ENCODE results near the gene CDCP1. TPM values are rescaled to one million over a fixed set of nuclear protein-coding genes. Genes with fewer than 3 reads are reported as not detected.

The CDCP1 gene
- total RNA-seq, 1 donor from 2014 or later = 0.71 TPM

DNA sequence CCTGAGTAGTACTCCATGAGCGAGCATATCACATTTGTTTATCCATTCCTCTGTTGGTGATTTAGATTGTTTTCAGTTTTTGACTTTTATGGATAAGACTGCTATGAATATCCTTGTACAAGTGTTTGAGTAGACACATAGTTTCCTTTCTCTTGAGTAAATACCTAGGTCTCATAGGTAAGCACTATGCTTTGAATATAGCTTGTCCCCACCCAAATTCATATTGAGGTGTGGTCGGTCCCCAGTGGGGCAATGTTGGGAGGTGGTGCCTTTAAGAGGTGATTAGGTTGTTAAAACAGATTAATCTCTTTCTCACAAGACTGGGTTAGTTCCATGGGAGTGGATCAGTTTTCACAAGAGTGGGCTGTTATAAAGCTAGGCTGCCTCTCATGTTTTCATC is 42.8 kb downstream of the CDCP1 start:
- H3K27ac Mint-ChIP-seq (ENCODE audit: unreplicated experiment) = no peak overlapping the region
- no peaks in the 10 kb centered on the region for H3K9me3 Mint-ChIP-seq (ENCODE audit: unreplicated experiment)

GRCh38 chr3:45100981-45101407 is 45.2 kb downstream of the CDCP1 start:
- no peak overlapping the region for H3K4me3 Mint-ChIP-seq (ENCODE audit: unreplicated experiment)
- TF ChIP-seq CTCF (IDR thresholded peaks at IDR 0.05; ENCODE audit: partially characterized antibody, unreplicated experiment) = no peak
- H3K4me1 Mint-ChIP-seq (ENCODE audit: low read depth, unreplicated experiment) = no peaks in the 10 kb centered on the region
- H3K27ac Mint-ChIP-seq (ENCODE audit: unreplicated experiment) = no peak overlapping the region
- H3K27me3 Mint-ChIP-seq (ENCODE audit: unreplicated experiment) = no peaks in the 10 kb centered on the region
- no peaks in the 10 kb centered on the region for H3K36me3 Mint-ChIP-seq (ENCODE audit: unreplicated experiment)
- DNase-seq = no peak
- H3K9me3 Mint-ChIP-seq (ENCODE audit: unreplicated experiment) = no peaks in the 10 kb centered on the region

More for the DNA sequence above, 42.8 kb downstream of the CDCP1 start:
- no peaks in the 10 kb centered on the region for H3K27me3 Mint-ChIP-seq (ENCODE audit: unreplicated experiment)
- no peaks in the 10 kb centered on the region for H3K4me1 Mint-ChIP-seq (ENCODE audit: low read depth, unreplicated experiment)
- no peak overlapping the region for H3K4me3 Mint-ChIP-seq (ENCODE audit: unreplicated experiment)
- peaks cover 4% of the 10 kb centered on the region for H3K36me3 Mint-ChIP-seq (ENCODE audit: unreplicated experiment)
- no peak for DNase-seq
- TF ChIP-seq CTCF (IDR thresholded peaks at IDR 0.05; ENCODE audit: partially characterized antibody, unreplicated experiment) = no peak

DNA sequence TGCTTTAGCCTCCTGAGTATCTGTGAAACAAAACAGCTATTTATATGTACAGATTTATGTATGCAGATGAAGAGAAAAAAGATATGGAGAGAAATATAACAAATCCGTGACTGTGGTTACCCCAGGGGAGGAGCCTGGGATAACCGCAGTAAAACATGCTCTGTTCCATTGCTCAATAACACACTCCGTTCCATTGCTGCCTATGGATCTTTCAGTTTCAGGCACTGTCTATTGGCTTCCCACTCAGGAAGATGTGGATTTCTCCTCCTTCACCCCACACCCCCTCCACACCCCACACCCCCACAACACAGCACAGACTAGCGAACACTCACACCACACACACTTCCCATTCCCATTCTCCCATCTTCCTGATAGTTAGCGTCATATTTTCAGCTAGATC is 47.9 kb downstream of the CDCP1 start:
- Mint-ChIP-seq H3K27me3 (ENCODE audit: unreplicated experiment) (no peaks in the 10 kb centered on the region), H3K4me1 (ENCODE audit: low read depth, unreplicated experiment) (no peaks in the 10 kb centered on the region), H3K9me3 (ENCODE audit: unreplicated experiment) (no peaks in the 10 kb centered on the region), H3K4me3 (ENCODE audit: unreplicated experiment) (no peak overlapping the region), H3K27ac (ENCODE audit: unreplicated experiment) (no peak overlapping the region), H3K36me3 (ENCODE audit: unreplicated experiment) (no peaks in the 10 kb centered on the region)
- TF ChIP-seq CTCF (IDR thresholded peaks at IDR 0.05; ENCODE audit: partially characterized antibody, unreplicated experiment) = no peak
- no peak for DNase-seq

DNA sequence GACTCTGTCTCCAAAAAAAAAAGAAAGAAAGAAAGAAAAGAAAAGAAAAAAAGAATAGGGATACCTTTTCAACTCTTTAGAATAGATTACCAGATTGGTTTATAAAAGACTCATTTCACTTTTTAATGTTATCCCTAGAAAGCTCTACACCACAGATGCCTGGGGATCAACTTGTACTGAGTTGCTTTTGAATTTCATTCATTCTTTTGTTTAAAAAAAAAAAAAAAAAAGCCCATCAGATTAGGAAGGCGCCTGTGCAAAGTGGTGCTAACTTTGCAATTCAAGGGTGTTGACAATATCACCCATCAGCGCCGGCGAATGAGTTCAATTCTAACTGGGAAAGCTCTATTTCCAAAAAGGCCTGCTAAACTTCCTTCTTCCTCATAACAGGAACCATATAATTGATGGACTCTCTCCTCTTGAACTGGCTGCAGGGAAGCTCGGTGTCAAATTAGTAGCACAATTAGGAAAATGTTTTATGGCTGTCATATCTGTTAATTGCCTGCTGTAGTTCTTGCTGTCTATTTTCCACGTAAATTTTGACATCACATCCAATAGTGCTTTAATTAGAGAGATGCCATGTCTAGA is 48.8 kb downstream of the CDCP1 start:
- no peak for DNase-seq
- Mint-ChIP-seq H3K36me3 (ENCODE audit: unreplicated experiment) (peaks cover 4% of the 10 kb centered on the region), H3K27me3 (ENCODE audit: unreplicated experiment) (no peaks in the 10 kb centered on the region), H3K27ac (ENCODE audit: unreplicated experiment) (no peak overlapping the region), H3K4me3 (ENCODE audit: unreplicated experiment) (no peak overlapping the region), H3K9me3 (ENCODE audit: unreplicated experiment) (no peaks in the 10 kb centered on the region), H3K4me1 (ENCODE audit: low read depth, unreplicated experiment) (peaks cover 2% of the 10 kb centered on the region)
- no peak for TF ChIP-seq CTCF (IDR thresholded peaks at IDR 0.05; ENCODE audit: partially characterized antibody, unreplicated experiment)

GRCh38 chr3:45095916-45096526 is 50.2 kb downstream of the CDCP1 start:
- H3K9me3 Mint-ChIP-seq (ENCODE audit: unreplicated experiment) = no peaks in the 10 kb centered on the region
- peaks cover 4% of the 10 kb centered on the region for H3K36me3 Mint-ChIP-seq (ENCODE audit: unreplicated experiment)
- H3K27ac Mint-ChIP-seq (ENCODE audit: unreplicated experiment) = no peak overlapping the region
- no peaks in the 10 kb centered on the region for H3K27me3 Mint-ChIP-seq (ENCODE audit: unreplicated experiment)
- DNase-seq = no peak
- H3K4me3 Mint-ChIP-seq (ENCODE audit: unreplicated experiment) = no peak overlapping the region
- peaks cover 2% of the 10 kb centered on the region for H3K4me1 Mint-ChIP-seq (ENCODE audit: low read depth, unreplicated experiment)
- TF ChIP-seq CTCF (IDR thresholded peaks at IDR 0.05; ENCODE audit: partially characterized antibody, unreplicated experiment) = no peak

Data from glutamatergic neuron (in vitro differentiated cells).